HEK293 (cell line): ENCODE measurements around the gene AGPAT1.
A peak's percentile ranks its signal among the peaks of the same experiment; 100 is the strongest.

Experiments used
- CTCF ChIA-PET: fragments of 350-600 bp; formaldehyde crosslinking; extraction: SDS; loops from one replicate; lab custom pipeline; 2021; ENCODE audit warnings: antibody characterized with exemption; lab: Yijun Ruan, JAX
- POLR2A ChIA-PET: fragments of 300-600 bp; formaldehyde crosslinking; extraction: SDS; loops from one replicate; lab custom pipeline; 2020; ENCODE audit warnings: antibody characterized with exemption, inconsistent platforms; lab: Yijun Ruan, JAX
- H3K27ac ChIP-seq: fragments of 200-500 bp; sonication (Bioruptor generic); 2 replicates; pipeline ENCODE4 v1.5.1; 2014; ENCODE audit warnings: low read depth, low read length, control low read depth, inconsistent platforms; ENCODE audit errors: extremely low read depth
- H3K36me3 ChIP-seq, 2 experiments: fragments of 200-500 bp in 1 of 2; sonication (Bioruptor generic) in 1 of 2; 1 replicate in 1 of 2; 2 replicates in 1 of 2; pipeline ENCODE4 v1.5.1; 2014 to 2017; ENCODE audit warnings: inconsistent platforms in 2 of 2, low read length in 2 of 2; ENCODE audit not compliant: control insufficient read depth in 2 of 2, insufficient read depth in 1 of 2
- H3K4me1 ChIP-seq: fragments of 200-500 bp; sonication (Bioruptor generic); 2 replicates; pipeline ENCODE4 v1.5.1; 2014; ENCODE audit warnings: mild to moderate bottlenecking, low read length, inconsistent platforms; ENCODE audit not compliant: control insufficient read depth, insufficient read depth
- H3K4me3 ChIP-seq: 2 replicates; pipeline ENCODE4 v1.5.1; 2011; ENCODE audit warnings: low read depth, mild to moderate bottlenecking, control low read depth, low read length, moderate library complexity
- H3K9me3 ChIP-seq: fragments of 200-500 bp; sonication (Bioruptor generic); 2 replicates; pipeline ENCODE4 v1.5.1; 2014; ENCODE audit warnings: low read depth, low read length, inconsistent platforms; ENCODE audit not compliant: control insufficient read depth, insufficient read depth
- BCL11B ChIP-seq: fragments of 450-650 bp; formaldehyde crosslinking; IDR thresholded peaks from 2 replicates; pipeline ENCODE4 v1.5.1; 2016; ENCODE audit warnings: low read depth, missing biosample characterization, missing genetic modification characterization
- GFI1B ChIP-seq: fragments of 450-650 bp; formaldehyde crosslinking; IDR thresholded peaks from 2 replicates; pipeline ENCODE4 v1.5.1; 2016; ENCODE audit warnings: missing biosample characterization, missing genetic modification characterization
- HIC1 ChIP-seq: fragments of 450-650 bp; formaldehyde crosslinking; IDR thresholded peaks from 2 replicates; pipeline ENCODE4 v1.5.1; 2016; ENCODE audit warnings: missing biosample characterization, missing genetic modification characterization
- KLF10 ChIP-seq: fragments of 450-650 bp; IDR thresholded peaks from 2 replicates; pipeline ENCODE4 v1.5.1; 2018; ENCODE audit warnings: missing biosample characterization, mild to moderate bottlenecking, missing genetic modification characterization
- KLF8 ChIP-seq: fragments of 450-650 bp; formaldehyde crosslinking; IDR thresholded peaks from 2 replicates; pipeline ENCODE4 v1.5.1; 2016; ENCODE audit warnings: missing biosample characterization, missing genetic modification characterization
- SP3 ChIP-seq: fragments of 450-650 bp; formaldehyde crosslinking; IDR thresholded peaks from 2 replicates; pipeline ENCODE4 v1.5.1; 2016; ENCODE audit warnings: missing biosample characterization, missing genetic modification characterization
- TRIM28 ChIP-seq: IDR thresholded peaks from 2 replicates; pipeline ENCODE4 v1.6.1; 2011; ENCODE audit warnings: low read length, control low read depth, borderline replicate concordance
- ZBTB6 ChIP-seq: fragments of 450-650 bp; formaldehyde crosslinking; IDR thresholded peaks from 2 replicates; pipeline ENCODE4 v1.5.1; 2017; ENCODE audit warnings: missing biosample characterization, missing genetic modification characterization
- ZFP37 ChIP-seq: fragments of 450-650 bp; formaldehyde crosslinking; IDR thresholded peaks from 2 replicates; pipeline ENCODE4 v1.5.1; 2016; ENCODE audit warnings: missing biosample characterization, missing genetic modification characterization
- ZNF133 ChIP-seq: fragments of 450-650 bp; formaldehyde crosslinking; IDR thresholded peaks from 2 replicates; pipeline ENCODE4 v1.5.1; 2016; ENCODE audit warnings: missing biosample characterization, missing genetic modification characterization
- ZNF16 ChIP-seq: fragments of 450-650 bp; formaldehyde crosslinking; IDR thresholded peaks from 2 replicates; pipeline ENCODE4 v1.5.1; 2016; ENCODE audit warnings: low read depth, missing biosample characterization, missing genetic modification characterization
- ZNF202 ChIP-seq: fragments of 450-650 bp; formaldehyde crosslinking; IDR thresholded peaks from 2 replicates; pipeline ENCODE4 v1.5.1; 2016; ENCODE audit warnings: missing biosample characterization, missing genetic modification characterization, borderline replicate concordance
- ZNF221 ChIP-seq: fragments of 450-650 bp; formaldehyde crosslinking; IDR thresholded peaks from 2 replicates; pipeline ENCODE4 v1.5.1; 2017; ENCODE audit warnings: missing biosample characterization, missing genetic modification characterization, borderline replicate concordance
- ZNF266 ChIP-seq: fragments of 450-650 bp; formaldehyde crosslinking; IDR thresholded peaks from 2 replicates; pipeline ENCODE4 v1.5.1; 2016; ENCODE audit warnings: missing biosample characterization, missing genetic modification characterization, low read depth
- ZNF341 ChIP-seq: fragments of 450-650 bp; formaldehyde crosslinking; IDR thresholded peaks from 2 replicates; pipeline ENCODE4; 2016; ENCODE audit warnings: low read depth, missing biosample characterization, missing genetic modification characterization
- ZNF350 ChIP-seq: fragments of 450-650 bp; formaldehyde crosslinking; IDR thresholded peaks from 2 replicates; pipeline ENCODE4 v1.5.0; 2017; ENCODE audit warnings: missing biosample characterization, mild to moderate bottlenecking, missing genetic modification characterization
- ZNF366 ChIP-seq: fragments of 450-650 bp; formaldehyde crosslinking; conservative IDR thresholded peaks from 2 replicates; pipeline ENCODE4 v1.5.1; 2016; ENCODE audit warnings: missing biosample characterization, missing genetic modification characterization
- ZNF37A ChIP-seq: fragments of 450-650 bp; IDR thresholded peaks from 2 replicates; pipeline ENCODE4 v1.5.1; 2018; ENCODE audit warnings: missing biosample characterization, missing genetic modification characterization
- ZNF398 ChIP-seq: fragments of 450-650 bp; formaldehyde crosslinking; IDR thresholded peaks from 2 replicates; pipeline ENCODE4 v1.5.1; 2017; ENCODE audit warnings: missing biosample characterization, missing genetic modification characterization
- ZNF473 ChIP-seq: fragments of 450-650 bp; formaldehyde crosslinking; IDR thresholded peaks from 2 replicates; pipeline ENCODE4 v1.5.1; 2017; ENCODE audit warnings: missing biosample characterization, missing genetic modification characterization
- ZNF529 ChIP-seq: fragments of 450-650 bp; formaldehyde crosslinking; IDR thresholded peaks from 2 replicates; pipeline ENCODE4 v1.5.1; 2017; ENCODE audit warnings: missing genetic modification characterization, missing biosample characterization; ENCODE audit not compliant: insufficient replicate concordance
- ZNF561 ChIP-seq: fragments of 450-650 bp; IDR thresholded peaks from 2 replicates; pipeline ENCODE4 v1.5.1; 2018; ENCODE audit warnings: missing biosample characterization, missing genetic modification characterization, borderline replicate concordance
- ZNF621 ChIP-seq: fragments of 450-650 bp; formaldehyde crosslinking; IDR thresholded peaks from 2 replicates; pipeline ENCODE4 v1.5.1; 2017; ENCODE audit warnings: missing biosample characterization, missing genetic modification characterization
- TF ChIP-seq, protein P1 (sequence below): fragments of 450-650 bp; formaldehyde crosslinking; IDR thresholded peaks from 2 replicates; pipeline ENCODE4 v1.5.1; 2016; ENCODE audit warnings: missing biosample characterization, missing genetic modification characterization

AGPAT1 gene

DNA sequence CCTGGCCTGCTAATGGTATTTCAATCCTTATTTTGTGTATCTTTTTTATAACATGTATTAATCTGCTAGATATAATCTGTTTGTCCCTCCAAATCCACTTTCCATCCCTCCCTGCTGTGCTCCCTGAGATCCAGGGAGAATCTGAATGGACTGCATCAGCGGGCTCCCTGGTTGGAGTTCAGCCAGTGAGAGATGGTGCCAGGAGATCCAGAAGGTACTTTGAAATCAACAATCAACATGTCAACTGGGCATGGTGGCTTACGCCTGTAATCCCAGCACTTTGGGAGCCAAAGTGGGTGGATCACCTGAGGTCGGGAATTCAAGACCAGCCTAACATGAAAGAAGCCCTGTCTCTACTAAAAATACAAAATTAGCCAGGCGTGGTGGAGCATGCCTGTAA lies 52.2 kb downstream of the AGPAT1 start:
- POLR2A ChIA-PET: interaction anchor here (0.6 to 1.6 kb wide), 2 partner anchors 9 to 32 kb away, joined by 3 read pairs; no protein-coding TSS in a partner anchor
- H3K36me3 ChIP-seq: peaks cover 36 to 64% of the 10 kb centered on the region in 2 experiments; a peak in 2 of 3 replicates
- CTCF ChIA-PET: interaction anchor here (0.6 to 1.5 kb wide), 2 partner anchors 31 to 994 kb away, joined by 3 to 4 read pairs; no protein-coding TSS in a partner anchor
- H3K9me3 ChIP-seq: no peaks in the 10 kb centered on the region
- no peak overlapping the region for H3K27ac ChIP-seq
- peaks cover 4% of the 10 kb centered on the region for H3K4me1 ChIP-seq
- H3K4me3 ChIP-seq: no peak overlapping the region
- TF ChIP-seq TRIM28 (no peak), SP3 (tag by site-specific recombination) (no peak), ZBTB6 (tag by site-specific recombination) (no peak), ZFP37 (no peak), GFI1B (tag by site-specific recombination) (no peak), ZNF398 (no peak), ZNF16 (tag by site-specific recombination) (no peak), BCL11B (tag by site-specific recombination) (no peak), ZNF366 (tag by site-specific recombination) (no peak), ZNF37A (tag by site-specific recombination) (no peak), ZNF621 (tag by site-specific recombination) (no peak), KLF10 (tag by site-specific recombination) (no peak), ZNF221 (tag by site-specific recombination) (no peak), ZNF266 (tag by site-specific recombination) (no peak), KLF8 (tag by site-specific recombination) (no peak), HIC1 (tag by site-specific recombination) (no peak)
- TF ChIP-seq, protein P1, sequence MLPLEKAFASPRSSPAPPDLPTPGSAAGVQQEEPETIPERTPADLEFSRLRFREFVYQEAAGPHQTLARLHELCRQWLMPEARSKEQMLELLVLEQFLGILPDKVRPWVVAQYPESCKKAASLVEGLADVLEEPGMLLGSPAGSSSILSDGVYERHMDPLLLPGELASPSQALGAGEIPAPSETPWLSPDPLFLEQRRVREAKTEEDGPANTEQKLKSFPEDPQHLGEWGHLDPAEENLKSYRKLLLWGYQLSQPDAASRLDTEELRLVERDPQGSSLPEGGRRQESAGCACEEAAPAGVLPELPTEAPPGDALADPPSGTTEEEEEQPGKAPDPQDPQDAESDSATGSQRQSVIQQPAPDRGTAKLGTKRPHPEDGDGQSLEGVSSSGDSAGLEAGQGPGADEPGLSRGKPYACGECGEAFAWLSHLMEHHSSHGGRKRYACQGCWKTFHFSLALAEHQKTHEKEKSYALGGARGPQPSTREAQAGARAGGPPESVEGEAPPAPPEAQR (tag by site-specific recombination): no peak

GRCh38 chr6:32120573-32121059 lies 55.3 kb downstream of the AGPAT1 start:
- POLR2A ChIA-PET: no interaction called here

More at GRCh38 chr6:32120573-32121059, 55.3 kb downstream of the AGPAT1 start:
- H3K9me3 ChIP-seq: no peaks in the 10 kb centered on the region
- TF ChIP-seq ZNF341 (tag by site-specific recombination) (no peak), ZNF529 (peak; percentile 94), ZNF350 (tag by site-specific recombination) (no peak), ZNF202 (no peak), ZNF266 (tag by site-specific recombination) (no peak), ZNF561 (tag by site-specific recombination) (no peak), ZNF473 (tag by site-specific recombination) (no peak), ZNF133 (tag by site-specific recombination) (no peak)
- H3K4me3 ChIP-seq: no peak overlapping the region
- no peaks in the 10 kb centered on the region for H3K4me1 ChIP-seq
- CTCF ChIA-PET: interaction anchor here (0.8 to 5.0 kb wide), 8 partner anchors 9 to 572 kb away, joined by 3 to 65 read pairs (median 3); partner anchors contain the start of genes ATF6B, FKBPL and GPSM3
- H3K27ac ChIP-seq: no peak overlapping the region
- peaks cover 38 to 84% of the 10 kb centered on the region in 2 experiments; a peak in 2 of 3 replicates for H3K36me3 ChIP-seq
